Erythroblast (primary cell): Measurements from ENCODE around the gene DNAH14.

Experiments
- GATA1 ChIP-seq: IDR thresholded peaks from 2 replicates; pipeline ENCODE4 v1.6.1; 2011; ENCODE audit warnings: low read depth, mild to moderate bottlenecking, control low read depth, low read length, moderate library complexity
- POLR2A ChIP-seq: IDR thresholded peaks from 2 replicates; pipeline ENCODE4 v1.6.1; 2011; ENCODE audit warnings: mild to moderate bottlenecking, low read length

DNA sequence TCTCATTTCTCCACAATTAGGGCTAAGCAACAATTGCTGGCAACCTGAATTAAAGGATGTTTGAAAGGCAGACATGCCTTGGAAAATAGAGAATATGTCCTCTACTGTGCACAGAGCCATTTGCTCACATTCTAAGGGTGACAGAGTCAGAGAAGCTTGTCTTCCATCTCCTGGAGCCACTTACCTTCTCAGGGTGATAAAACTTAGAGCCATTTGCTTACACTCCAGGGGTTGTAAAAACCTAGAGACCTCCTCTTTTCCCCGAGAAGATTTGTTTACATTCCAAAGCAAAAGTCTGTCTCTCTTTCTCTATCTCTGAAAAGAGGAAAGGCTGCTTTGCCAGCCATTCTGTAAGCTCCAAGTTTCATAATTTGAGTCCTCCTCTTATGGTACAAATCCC lies 437.1 kb downstream of the DNAH14 start:
- TF ChIP-seq POLR2A (no peak), GATA1 (no peak)
